Right cardiac atrium (tissue), 5 donors: ENCODE data around the gene MCFD2. TPM values are rescaled to one million over a fixed set of nuclear protein-coding genes. Genes with fewer than 3 reads are reported as not detected.
"Not testable (repeated sequence)": the region's sequence is repeated elsewhere in the genome, so short reads cannot be mapped to it uniquely, and the experiment has no call there.

Experiments used
- ATAC-seq, 2 donors: fragments of 200-7000 bp; cut with Tn5 transposase; one replicate each; pipeline versions ENCODE4 v1.8.0 to v1.9.1; 2020; ENCODE audit warnings: moderate library complexity in 2 of 2, mild to moderate bottlenecking in 1 of 2
- DNase-seq, 3 donors: peaks; one replicate each; pipeline ENCODE4 v3.0.0-alpha.2; 2020
- H3K27ac ChIP-seq: one replicate; pipeline ENCODE4 v1.5.1; 2013; ENCODE audit warnings: mild to moderate bottlenecking, low read length, control low read depth, moderate library complexity
- H3K27me3 ChIP-seq: one replicate; pipeline ENCODE4 v1.6.1; 2013; ENCODE audit not compliant: control insufficient read depth, insufficient read depth
- H3K4me1 ChIP-seq: one replicate; pipeline ENCODE4 v1.6.1; 2013; ENCODE audit warnings: low read length; ENCODE audit not compliant: control insufficient read depth, insufficient read depth
- H3K4me3 ChIP-seq: one replicate; pipeline ENCODE4 v1.5.1; 2013; ENCODE audit warnings: low read length, control low read depth
- H3K9me3 ChIP-seq: one replicate; pipeline ENCODE4 v1.6.1; 2013; ENCODE audit warnings: low read length; ENCODE audit not compliant: control insufficient read depth
- WGBS: extraction: QIAGEN DNeasy Blood & Tissue Kit; methylation state at CpG from one replicate; pipeline ENCODE4 v1.1.7; 2013; 5-methylcytosine and 5-hydroxymethylcytosine counted together
- intact Hi-C, 4 donors: fragments of 100-400 bp; cut with DNase I; formaldehyde crosslinking; loops; one replicate each; pipeline versions ENCODE4 v1.11.0 to v1.14.0; 2022 to 2023
- polyA plus RNA-seq: library from polyadenylated mRNA; stranded (reverse); fragments of 200-250 nt; gene quantifications from one replicate; pipeline ENCODE4 v1.2.3, GENCODE V29; 2013
- total RNA-seq, 4 donors: library from RNA; stranded (reverse); fragmentation: NEBNext Ultra II Directional; extraction: Animal tissue kit (Norgen Biotek cat#: 25700); gene quantifications; one replicate each; pipeline ENCODE4 v1.2.1, GENCODE V29; 2021
- donor health status: healthy with polysubstance abuse.
- donor health status: DM: no; HTN: yes; CAD: no.
- donor health status: DM: no; HTN: no; CAD: no.
- donor health status: DM: no; HTN: yes; CAD: no; lungs with severe emphysema.
- donor health status: DM: yes; HTN: yes; CAD: no.

The MCFD2 gene
- total and polyA plus RNA-seq, 5 donors: 27.1 to 103 (median 73.5) TPM

DNA sequence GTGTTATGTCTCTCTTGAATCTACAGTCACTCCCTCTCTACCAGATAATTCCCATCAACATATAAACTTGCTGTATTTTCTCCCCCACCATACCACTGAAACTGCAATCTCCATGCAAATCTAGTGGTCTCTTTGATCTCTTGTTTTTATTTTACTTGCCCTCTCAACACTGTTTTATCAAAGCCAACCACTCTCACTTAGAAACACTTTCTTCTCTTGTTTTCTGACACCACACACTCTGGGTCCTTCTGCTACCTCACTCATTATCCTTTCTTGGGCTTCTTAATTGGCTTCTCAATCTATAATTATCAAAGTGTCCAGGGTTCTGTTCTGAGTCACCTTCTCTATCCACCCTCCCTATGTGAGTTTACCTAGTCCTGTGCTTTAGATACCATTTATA, 2.0 kb upstream of the MCFD2 start:
- intact Hi-C loops: loop anchor here in 1 of 4 donors (5.0 kb wide), 1 partner anchor 405 kb away; no protein-coding TSS in a partner anchor
- Histone ChIP-seq H3K27ac (no peak overlapping the region), H3K27me3 (no peaks in the 10 kb centered on the region), H3K4me3 (no peak overlapping the region), H3K9me3 (no peaks in the 10 kb centered on the region), H3K4me1 (peaks cover 11% of the 10 kb centered on the region)
- no peak for ATAC-seq
- no peak for DNase-seq

DNA sequence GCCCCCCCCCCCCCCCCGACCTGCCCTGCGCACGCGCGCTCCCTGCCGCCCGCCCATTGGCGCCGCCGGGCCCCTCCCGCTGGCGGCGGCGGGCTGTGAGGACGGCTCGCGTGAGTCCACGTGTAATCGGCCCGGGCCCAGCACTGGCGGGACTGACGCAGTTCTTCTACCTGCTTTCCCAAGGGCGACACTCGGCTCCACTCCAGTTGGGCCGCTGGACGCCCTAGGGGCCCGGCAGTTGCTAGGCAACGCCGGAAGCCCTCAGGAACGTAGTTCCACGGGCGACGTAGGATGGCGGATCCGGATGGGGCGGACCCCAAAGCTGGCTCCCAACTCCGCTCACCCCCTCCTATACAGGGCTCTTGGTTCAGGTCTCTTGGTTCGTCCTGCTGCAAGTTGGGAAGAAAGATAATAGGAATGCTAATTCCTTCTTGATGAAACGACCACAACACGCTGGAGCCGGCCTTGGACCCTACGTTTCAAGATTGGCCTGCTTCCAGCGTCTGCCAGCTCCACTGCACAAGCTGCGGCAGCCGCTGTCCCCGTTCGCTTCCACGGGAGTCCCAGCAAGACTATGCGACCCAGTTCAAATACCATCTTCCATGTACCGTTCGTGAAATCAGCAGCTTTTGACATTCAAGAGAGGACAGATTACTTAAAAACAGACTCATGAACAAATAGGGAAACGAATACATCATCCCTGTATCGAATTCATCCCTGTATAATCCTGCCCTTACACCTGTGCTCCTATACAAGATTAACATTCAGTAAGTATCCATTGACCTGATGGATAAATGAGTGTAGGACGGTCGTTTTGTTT, 415 bp upstream of the MCFD2 start:
- no peaks in the 10 kb centered on the region for H3K27me3 ChIP-seq
- H3K9me3 ChIP-seq: no peaks in the 10 kb centered on the region
- peak overlapping the region; percentile 95 for H3K27ac ChIP-seq
- peaks cover 11% of the 10 kb centered on the region for H3K4me1 ChIP-seq
- DNase-seq (peak; percentile 95 to 97 (median 96)), ATAC-seq (peak; percentile 94 to 95)
- under 1% methylated on average over 55 of the region's 55 CpGs for WGBS
- intact Hi-C loops: loop anchor here in 1 of 4 donors (5.0 kb wide), 1 partner anchor 406 kb away; no protein-coding TSS in a partner anchor
- H3K4me3 ChIP-seq: peak overlapping the region; percentile 95

DNA sequence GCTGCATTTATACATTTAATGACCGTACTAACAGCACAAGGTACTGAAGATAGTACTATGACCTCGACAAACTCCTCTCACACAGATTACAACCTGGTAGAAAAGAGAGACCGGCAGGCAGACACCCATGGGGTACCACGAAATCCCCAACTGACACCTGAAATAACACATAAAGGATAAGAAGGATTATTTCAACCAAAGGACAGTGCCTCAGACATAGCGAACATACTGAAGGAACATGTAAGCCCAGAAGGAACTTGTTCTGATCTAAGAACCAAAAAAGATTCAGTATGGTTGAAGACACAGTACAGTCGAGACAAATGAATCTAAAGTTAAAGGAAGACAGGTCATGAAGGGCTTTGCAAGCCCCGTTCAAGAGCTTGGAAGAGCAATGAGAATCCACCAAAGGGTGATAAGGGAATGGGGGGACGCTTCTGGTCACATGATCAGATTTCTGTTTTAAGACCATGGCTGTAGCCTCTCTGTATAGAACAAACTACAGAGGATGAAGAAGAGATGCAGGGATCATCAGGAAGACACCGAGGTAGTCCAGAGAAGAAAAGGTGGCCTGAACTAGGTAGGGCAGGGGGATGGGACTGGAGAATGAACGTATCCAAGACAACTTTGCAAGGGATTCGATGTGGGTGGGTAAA, 902 bp downstream of the MCFD2 start:
- H3K27me3 ChIP-seq: no peaks in the 10 kb centered on the region
- WGBS: 35% methylated on average over 11 of the region's 11 CpGs
- H3K9me3 ChIP-seq: no peaks in the 10 kb centered on the region
- peak overlapping the region; percentile 95 for H3K4me3 ChIP-seq
- DNase-seq (no peak), ATAC-seq (peak in 1 of 2 donors; percentile 2)
- peaks cover 11% of the 10 kb centered on the region for H3K4me1 ChIP-seq
- peak overlapping the region; percentile 93 for H3K27ac ChIP-seq
- intact Hi-C loops: loop anchor here in 1 of 4 donors (5.0 kb wide), 1 partner anchor 408 kb away; no protein-coding TSS in a partner anchor

DNA sequence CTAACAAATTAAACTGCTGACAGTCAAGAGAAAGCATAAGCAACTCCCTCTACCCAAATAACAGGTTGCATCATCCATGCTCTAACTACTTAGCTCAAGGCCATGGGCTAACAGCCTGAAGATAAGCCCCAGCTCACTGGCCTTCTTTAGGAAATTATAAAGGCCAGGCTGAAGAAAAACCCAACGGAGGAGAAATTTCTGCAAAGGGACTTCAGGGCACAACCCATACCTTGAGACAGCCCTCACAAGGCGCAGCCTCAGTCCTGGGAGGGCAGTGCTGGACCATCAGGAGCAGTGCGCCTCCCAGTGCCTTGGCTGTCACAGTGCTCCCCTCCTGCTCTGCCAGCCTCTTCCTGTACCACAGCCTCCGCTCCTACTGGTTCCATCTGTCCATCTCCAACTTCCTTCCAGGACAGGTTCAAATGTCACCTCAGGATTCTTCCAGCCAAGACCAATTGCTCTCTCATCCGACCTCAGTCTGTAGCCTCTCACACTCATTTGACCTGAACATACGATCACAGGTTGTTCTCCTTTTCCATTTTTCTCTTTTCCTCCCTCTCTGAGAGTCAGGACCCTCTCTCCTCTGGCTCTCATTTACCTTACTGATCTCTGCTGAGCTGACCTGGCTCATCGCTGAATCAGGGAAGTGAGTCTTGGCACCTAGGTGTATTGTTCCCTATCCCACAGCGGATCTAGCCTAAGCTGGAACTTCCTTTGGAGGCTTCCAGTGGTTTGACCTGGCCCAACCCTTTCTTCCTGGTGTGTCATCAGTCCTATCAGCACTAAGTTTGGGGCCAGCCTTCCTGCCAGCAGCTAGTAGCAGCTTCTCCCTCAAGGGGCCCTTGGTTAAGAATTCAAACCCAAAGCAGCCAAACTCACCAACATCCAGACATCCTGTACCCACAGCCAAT, 1.9 kb downstream of the MCFD2 start:
- H3K27me3 ChIP-seq: no peaks in the 10 kb centered on the region
- WGBS: 79% methylated on average over 8 of the region's 8 CpGs
- peak; percentile 44 to 62 (median 55) for DNase-seq

DNA sequence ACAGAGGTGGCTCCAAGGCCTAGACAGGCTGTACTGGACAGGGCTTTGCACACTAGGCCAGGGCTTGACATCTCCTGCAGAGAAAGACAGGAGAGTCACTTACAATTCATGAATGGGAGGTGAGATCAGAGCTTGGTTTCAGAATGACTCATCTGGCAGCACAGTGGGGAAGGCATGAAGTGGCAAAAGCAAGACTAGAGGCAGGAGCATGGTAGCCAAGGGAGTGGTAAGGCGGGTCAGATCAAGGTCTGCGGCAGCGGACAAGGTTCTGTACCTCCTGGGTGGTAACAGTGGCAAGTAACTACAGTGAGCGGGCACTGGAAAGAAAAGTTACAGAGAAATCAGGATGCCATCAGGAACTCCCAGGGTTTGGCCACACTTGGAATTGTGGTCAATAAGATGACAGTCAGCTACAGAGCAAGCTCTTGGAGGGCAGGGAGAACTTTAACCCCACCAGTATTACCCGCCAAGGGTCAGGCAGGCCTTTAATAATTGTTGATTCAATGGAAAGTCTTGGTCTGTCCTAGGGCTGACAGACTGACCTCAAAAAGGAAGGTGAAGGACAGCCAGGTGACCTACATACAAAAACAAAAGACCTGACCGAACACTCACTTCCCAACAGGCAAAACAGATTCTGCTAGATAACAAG, 5.7 kb downstream of the MCFD2 start:
- DNase-seq (no peak), ATAC-seq (peak; percentile 7 to 8)
- no peak overlapping the region for H3K27ac ChIP-seq
- no peaks in the 10 kb centered on the region for H3K27me3 ChIP-seq
- 95% methylated on average over 6 of the region's 6 CpGs for WGBS
- no peak overlapping the region for H3K4me3 ChIP-seq
- H3K4me1 ChIP-seq: peaks cover 11% of the 10 kb centered on the region
- intact Hi-C loops: no loop called here
- H3K9me3 ChIP-seq: no peaks in the 10 kb centered on the region

More for the DNA sequence above, 1.9 kb downstream of the MCFD2 start:
- Histone ChIP-seq H3K4me3 (peak overlapping the region; percentile 95), H3K9me3 (no peaks in the 10 kb centered on the region), H3K4me1 (peaks cover 11% of the 10 kb centered on the region), H3K27ac (no peak overlapping the region)
- intact Hi-C loops: no loop called here
- ATAC-seq: peak in 1 of 2 donors; percentile 26

DNA sequence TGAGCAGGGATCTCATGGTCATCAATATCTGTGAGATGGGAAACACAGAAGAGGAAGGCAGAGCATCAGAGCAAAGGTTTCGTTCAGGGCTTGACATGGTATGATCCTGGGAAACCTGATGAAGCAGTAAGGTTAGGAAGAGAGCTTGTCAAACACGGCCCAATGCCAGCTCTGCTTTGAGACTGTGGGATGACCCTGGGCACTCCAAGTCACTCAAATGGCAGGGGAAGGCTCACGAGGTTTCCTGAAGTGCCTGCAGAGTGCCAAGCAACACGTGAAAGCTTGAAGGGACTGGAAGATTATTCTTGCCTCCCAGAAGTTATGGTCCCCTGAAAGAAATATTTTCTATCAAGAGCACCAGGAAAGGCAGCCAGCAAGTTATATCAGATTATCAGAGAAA, 6.5 kb downstream of the MCFD2 start:
- 70% methylated on average over 4 of the region's 4 CpGs for WGBS
- intact Hi-C loops: no loop called here
- Histone ChIP-seq H3K9me3 (no peaks in the 10 kb centered on the region), H3K4me3 (no peak overlapping the region), H3K27me3 (no peaks in the 10 kb centered on the region), H3K4me1 (peaks cover 7% of the 10 kb centered on the region), H3K27ac (no peak overlapping the region)
- DNase-seq (no peak), ATAC-seq (no peak)

DNA sequence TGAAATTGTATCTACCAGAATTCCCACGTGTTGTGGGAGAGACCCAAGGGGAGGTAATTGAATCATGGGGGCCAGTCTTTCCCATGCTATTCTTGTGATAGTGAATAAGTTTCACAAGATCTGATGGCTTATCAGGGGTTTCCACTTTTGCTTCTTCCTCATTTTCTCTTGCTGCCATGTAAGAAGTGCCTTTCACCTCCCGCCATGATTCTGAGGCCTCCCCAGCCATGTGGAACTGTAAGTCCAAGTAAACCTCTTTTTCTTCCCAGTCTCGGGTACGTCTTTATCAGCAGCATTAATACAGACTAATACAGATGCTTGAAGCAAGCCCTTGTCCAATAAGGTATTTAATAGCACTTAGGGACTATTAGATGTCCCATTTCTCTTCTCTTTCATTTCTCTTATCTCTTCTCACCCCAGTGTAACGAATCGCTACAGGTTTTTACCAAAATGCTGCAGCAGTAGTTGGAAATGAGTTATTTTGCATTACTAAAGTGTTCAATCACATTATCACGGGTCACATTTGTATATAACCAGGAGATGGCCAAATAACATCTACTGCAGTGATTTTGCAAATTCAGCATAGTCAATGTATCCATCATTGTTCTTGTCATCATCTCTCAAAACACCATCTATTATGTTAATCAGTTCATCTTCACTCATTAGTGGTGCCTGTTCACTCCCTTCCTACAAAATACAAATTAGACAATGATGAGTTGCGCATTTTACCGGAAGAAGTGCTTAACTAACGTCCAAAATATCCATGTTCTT, 10.5 kb downstream of the MCFD2 start:
- H3K27ac ChIP-seq, H3K4me3 ChIP-seq, DNase-seq, ATAC-seq, H3K27me3 ChIP-seq, H3K4me1 ChIP-seq, H3K9me3 ChIP-seq, intact Hi-C loops: not testable (repeated sequence)
- 91% methylated on average over 10 of the region's 10 CpGs for WGBS

DNA sequence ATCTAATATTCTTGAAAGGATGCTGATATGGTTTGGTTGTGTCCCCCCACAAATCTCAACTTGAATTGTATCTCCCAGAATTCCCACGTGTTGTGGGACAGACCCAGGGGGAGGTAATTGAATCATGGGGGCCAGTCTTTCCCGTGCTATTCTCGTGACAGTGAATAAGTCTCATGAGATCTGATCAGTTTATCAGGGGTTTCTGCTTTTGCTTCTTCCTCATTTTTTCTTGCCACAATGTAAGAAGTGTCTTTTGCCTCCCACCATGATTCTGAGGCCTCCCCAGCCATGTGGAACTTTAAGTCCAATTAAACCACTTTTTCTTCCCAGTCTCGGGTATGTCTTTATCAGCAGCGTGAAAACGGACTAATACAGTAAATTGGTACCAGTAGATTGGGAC, 12.6 kb downstream of the MCFD2 start:
- intact Hi-C loops, H3K27ac ChIP-seq, DNase-seq, H3K4me3 ChIP-seq, H3K27me3 ChIP-seq, ATAC-seq, H3K4me1 ChIP-seq, H3K9me3 ChIP-seq: not testable (repeated sequence)
- 61% methylated on average over 6 of the region's 6 CpGs for WGBS

DNA sequence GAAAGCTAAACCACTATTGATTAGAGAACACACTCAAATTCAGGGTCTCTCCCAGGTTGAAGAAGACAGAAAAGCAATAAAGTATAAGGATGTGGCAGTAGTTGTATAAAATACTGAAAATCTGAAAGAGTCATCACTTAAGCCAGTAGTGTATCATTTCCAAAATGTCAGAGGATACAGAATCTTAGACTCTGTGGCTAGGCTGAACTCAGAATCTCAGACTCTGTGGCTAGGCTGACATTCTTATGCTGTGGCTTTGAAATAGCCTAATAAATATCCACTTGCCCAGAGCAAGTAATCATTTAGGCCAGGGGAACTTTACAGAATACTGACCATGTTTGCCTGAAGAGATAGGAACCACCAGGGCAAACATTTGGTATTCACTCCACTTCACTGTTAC, 13.1 kb downstream of the MCFD2 start:
- no peak overlapping the region for H3K4me3 ChIP-seq
- H3K27me3 ChIP-seq: no peaks in the 10 kb centered on the region
- intact Hi-C loops: no loop called here
- ATAC-seq: no peak
- H3K4me1 ChIP-seq: no peaks in the 10 kb centered on the region
- no peak overlapping the region for H3K27ac ChIP-seq
- H3K9me3 ChIP-seq: no peaks in the 10 kb centered on the region
- no peak for DNase-seq

DNA sequence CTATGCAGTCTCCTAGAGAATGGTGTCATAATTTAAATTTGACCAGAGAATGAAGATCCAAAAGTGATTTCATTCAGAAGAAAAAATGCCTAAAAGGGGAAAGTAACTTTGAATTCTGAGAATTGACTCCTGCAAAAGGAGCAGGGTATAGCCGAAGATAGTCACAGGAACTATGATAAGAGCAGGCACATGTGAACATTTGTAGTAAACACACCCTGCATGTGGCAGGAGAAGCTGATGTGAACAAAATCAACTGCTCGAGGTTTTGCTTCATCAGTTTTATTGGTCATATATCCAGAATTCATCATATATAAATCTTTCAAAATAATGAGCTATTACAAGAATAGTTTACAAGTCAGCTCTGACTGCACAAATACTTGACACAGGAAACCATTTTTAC, 14.0 kb downstream of the MCFD2 start:
- no peak for DNase-seq
- intact Hi-C loops: no loop called here
- H3K27me3 ChIP-seq: no peaks in the 10 kb centered on the region
- H3K27ac ChIP-seq: no peak overlapping the region
- H3K4me3 ChIP-seq: no peak overlapping the region
- no peak for ATAC-seq
- no peaks in the 10 kb centered on the region for H3K4me1 ChIP-seq
- H3K9me3 ChIP-seq: no peaks in the 10 kb centered on the region
- 61% methylated on average over 2 of the region's 2 CpGs for WGBS
